OCI-LY7 (cell line): Measurements from ENCODE around the gene ZFHX2.

Experiments
- EZH2phosphoT487 ChIP-seq: fragments of 200-600 bp; sonication (generic); IDR thresholded peaks from 2 replicates; pipeline ENCODE4 v1.6.1; 2018; ENCODE audit warnings: low read depth, borderline replicate concordance, mild to moderate bottlenecking, mixed run types, antibody characterized with exemption, low read length, moderate library complexity, mixed read lengths
- TF ChIP-seq, protein P1 (sequence below): fragments of 200-600 bp; sonication (generic); conservative IDR thresholded peaks from 2 replicates; pipeline ENCODE4 v1.5.1; 2014; ENCODE audit warnings: mild to moderate bottlenecking, antibody characterized with exemption, low read length, moderate library complexity, mixed read lengths

GRCh38 chr14:23540141-23540469 is 11.5 kb downstream of the ZFHX2 start:
- TF ChIP-seq, protein P1, sequence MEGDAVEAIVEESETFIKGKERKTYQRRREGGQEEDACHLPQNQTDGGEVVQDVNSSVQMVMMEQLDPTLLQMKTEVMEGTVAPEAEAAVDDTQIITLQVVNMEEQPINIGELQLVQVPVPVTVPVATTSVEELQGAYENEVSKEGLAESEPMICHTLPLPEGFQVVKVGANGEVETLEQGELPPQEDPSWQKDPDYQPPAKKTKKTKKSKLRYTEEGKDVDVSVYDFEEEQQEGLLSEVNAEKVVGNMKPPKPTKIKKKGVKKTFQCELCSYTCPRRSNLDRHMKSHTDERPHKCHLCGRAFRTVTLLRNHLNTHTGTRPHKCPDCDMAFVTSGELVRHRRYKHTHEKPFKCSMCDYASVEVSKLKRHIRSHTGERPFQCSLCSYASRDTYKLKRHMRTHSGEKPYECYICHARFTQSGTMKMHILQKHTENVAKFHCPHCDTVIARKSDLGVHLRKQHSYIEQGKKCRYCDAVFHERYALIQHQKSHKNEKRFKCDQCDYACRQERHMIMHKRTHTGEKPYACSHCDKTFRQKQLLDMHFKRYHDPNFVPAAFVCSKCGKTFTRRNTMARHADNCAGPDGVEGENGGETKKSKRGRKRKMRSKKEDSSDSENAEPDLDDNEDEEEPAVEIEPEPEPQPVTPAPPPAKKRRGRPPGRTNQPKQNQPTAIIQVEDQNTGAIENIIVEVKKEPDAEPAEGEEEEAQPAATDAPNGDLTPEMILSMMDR, result no peak
- TF ChIP-seq EZH2phosphoT487, result no peak
